Panc1 (cell line): ENCODE measurements around the gene MCM3AP. TPM values are rescaled to one million over a fixed set of nuclear protein-coding genes. Genes with fewer than 3 reads are reported as not detected.

Source experiments
- ATAC-seq: fragments of 200-7000 bp; cut with Tn5 transposase; 2 replicates; pipeline ENCODE4 v1.9.1; 2020; ENCODE audit warnings: mild to moderate bottlenecking, moderate library complexity
- BruUV-seq: library from RNA; stranded (reverse); fragments of 400-500 nt; replicated peaks from 2 replicates; lab custom pipeline; 2021; lab: Mats Ljungman, UMichigan
- CTCF ChIA-PET: fragments of 300-600 bp; sonication (Branson Sonifier 250); formaldehyde crosslinking; loops from one replicate; lab custom pipeline; 2022; ENCODE audit warnings: antibody characterized with exemption; lab: Charles Lee
- POLR2A ChIA-PET: fragments of 300-600 bp; sonication (Branson Sonifier 250); formaldehyde crosslinking; loops from one replicate; lab custom pipeline; 2022; ENCODE audit warnings: antibody characterized with exemption; lab: Charles Lee
- DNase-seq: peaks from one replicate; pipeline ENCODE4 v3.0.0-alpha.2; 2010; ENCODE audit warnings: low read depth, low spot score
- H3K27ac ChIP-seq: 2 replicates; pipeline ENCODE4 v1.5.1; 2011; ENCODE audit warnings: mild to moderate bottlenecking, low read length, inconsistent platforms
- H3K27me3 ChIP-seq: fragments of 200-500 bp; sonication (Bioruptor generic); 2 replicates; pipeline ENCODE4 v1.6.0; 2014; ENCODE audit warnings: low read length, inconsistent platforms; ENCODE audit not compliant: control insufficient read depth, insufficient read depth
- H3K36me3 ChIP-seq: fragments of 200-500 bp; sonication (Bioruptor generic); 2 replicates; pipeline ENCODE4 v1.5.1; 2014; ENCODE audit warnings: inconsistent platforms, mild to moderate bottlenecking, low read length, moderate library complexity; ENCODE audit not compliant: control insufficient read depth, insufficient read depth
- H3K4me1 ChIP-seq: 2 replicates; pipeline ENCODE4 v1.5.1; 2011; ENCODE audit warnings: inconsistent platforms, mild to moderate bottlenecking, low read length, moderate library complexity; ENCODE audit not compliant: control insufficient read depth, insufficient read depth
- H3K4me3 ChIP-seq, 2 experiments: 2 replicates each; pipeline ENCODE4 v1.5.1; 2011 to 2012; ENCODE audit warnings: low read depth in 2 of 2, low read length in 2 of 2, mild to moderate bottlenecking in 2 of 2, inconsistent platforms in 1 of 2, moderate library complexity in 1 of 2
- H3K9me3 ChIP-seq: fragments of 200-500 bp; sonication (Bioruptor generic); 2 replicates; pipeline ENCODE4 v1.5.1; 2014; ENCODE audit warnings: low read depth, mild to moderate bottlenecking, inconsistent platforms, low read length, moderate library complexity; ENCODE audit not compliant: control insufficient read depth, insufficient read depth
- POLR2AphosphoS5 ChIP-seq: IDR thresholded peaks from 2 replicates; pipeline ENCODE4 v1.6.1; 2012; ENCODE audit warnings: mild to moderate bottlenecking, low read depth, low read length, moderate library complexity
- SIN3A ChIP-seq: IDR thresholded peaks from 2 replicates; pipeline ENCODE4 v1.6.1; 2012; ENCODE audit warnings: low read depth, mild to moderate bottlenecking, low read length, moderate library complexity, borderline replicate concordance; ENCODE audit not compliant: insufficient read depth
- TCF7L2 ChIP-seq: IDR thresholded peaks from 2 replicates; pipeline ENCODE4 v1.6.1; 2011; ENCODE audit warnings: mild to moderate bottlenecking, low read depth, low read length, inconsistent platforms
- in situ Hi-C: cut with HindIII; loops from 2 replicates; pipeline ENCODE4 v1.10.0; 2016; ENCODE audit warnings: low sequenced_read_pairs, low pct_unique_long_range_greater_than_20kb
- intact Hi-C: fragments of 100-400 bp; cut with micrococcal nuclease; formaldehyde crosslinking; loops from one replicate; pipeline ENCODE4 v1.10.0; 2022; ENCODE audit not compliant: unreplicated experiment
- total RNA-seq: library from RNA; stranded (reverse); gene quantifications from one replicate; pipeline ENCODE4 v1.2.1, GENCODE V29; 2021; ENCODE audit not compliant: unreplicated experiment
- TF ChIP-seq, protein P1 (sequence below): fragments of 450-650 bp; IDR thresholded peaks from 2 replicates; pipeline ENCODE4 v1.5.1; 2017; ENCODE audit warnings: mild to moderate bottlenecking
- TF ChIP-seq, protein P2 (sequence below), 2 experiments: IDR thresholded peaks; 2 replicates each; pipeline ENCODE4 v1.6.1; 2011 to 2012; ENCODE audit warnings: low read depth in 2 of 2, control low read depth in 1 of 2, low read length in 1 of 2, mild to moderate bottlenecking in 1 of 2, moderate library complexity in 1 of 2; ENCODE audit not compliant: insufficient read depth in 1 of 2

The MCM3AP gene
- total RNA-seq, 1 experiment from 2014 or later = 95.0 TPM

DNA sequence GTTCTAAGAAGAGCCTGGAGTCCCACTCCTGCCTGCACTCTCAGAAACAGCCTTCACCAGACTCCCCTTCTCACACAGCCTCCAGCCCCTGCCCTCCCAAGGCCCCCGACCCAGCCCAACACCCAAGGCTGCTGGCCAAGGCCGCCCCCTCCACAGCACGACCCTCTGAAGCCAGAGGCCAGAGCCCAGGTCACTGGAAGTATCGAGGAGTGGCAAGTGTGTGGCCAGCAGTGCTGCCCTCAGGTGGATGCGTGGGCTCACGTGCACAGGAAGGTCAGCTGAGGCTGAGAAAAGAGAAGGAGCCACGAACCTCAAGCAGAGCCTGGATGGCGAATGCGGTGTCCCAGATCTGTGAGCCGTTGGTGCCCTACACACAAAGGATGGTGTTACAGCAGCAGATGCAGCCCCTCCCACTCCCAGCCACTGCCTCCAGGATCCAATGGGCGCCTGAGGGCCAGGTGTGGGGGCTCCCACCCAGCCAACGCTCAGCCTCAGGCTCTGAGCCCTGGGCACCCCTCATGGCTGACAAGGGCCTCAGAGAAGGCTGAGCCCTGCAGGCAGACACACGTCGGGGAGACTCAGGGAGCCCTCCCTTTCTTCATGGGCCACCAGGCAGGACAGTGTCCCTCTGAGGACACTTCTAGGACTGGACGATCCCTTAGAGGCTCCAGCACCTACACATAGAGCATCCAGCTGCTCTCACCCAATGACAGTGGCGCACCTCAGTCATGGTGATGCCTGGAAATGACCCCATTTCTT is 74.9 kb downstream of the MCM3AP start:
- TF ChIP-seq, protein P1, sequence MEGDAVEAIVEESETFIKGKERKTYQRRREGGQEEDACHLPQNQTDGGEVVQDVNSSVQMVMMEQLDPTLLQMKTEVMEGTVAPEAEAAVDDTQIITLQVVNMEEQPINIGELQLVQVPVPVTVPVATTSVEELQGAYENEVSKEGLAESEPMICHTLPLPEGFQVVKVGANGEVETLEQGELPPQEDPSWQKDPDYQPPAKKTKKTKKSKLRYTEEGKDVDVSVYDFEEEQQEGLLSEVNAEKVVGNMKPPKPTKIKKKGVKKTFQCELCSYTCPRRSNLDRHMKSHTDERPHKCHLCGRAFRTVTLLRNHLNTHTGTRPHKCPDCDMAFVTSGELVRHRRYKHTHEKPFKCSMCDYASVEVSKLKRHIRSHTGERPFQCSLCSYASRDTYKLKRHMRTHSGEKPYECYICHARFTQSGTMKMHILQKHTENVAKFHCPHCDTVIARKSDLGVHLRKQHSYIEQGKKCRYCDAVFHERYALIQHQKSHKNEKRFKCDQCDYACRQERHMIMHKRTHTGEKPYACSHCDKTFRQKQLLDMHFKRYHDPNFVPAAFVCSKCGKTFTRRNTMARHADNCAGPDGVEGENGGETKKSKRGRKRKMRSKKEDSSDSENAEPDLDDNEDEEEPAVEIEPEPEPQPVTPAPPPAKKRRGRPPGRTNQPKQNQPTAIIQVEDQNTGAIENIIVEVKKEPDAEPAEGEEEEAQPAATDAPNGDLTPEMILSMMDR = no peak; the same call in 1 of the 2 replicates
- no TSS peak for BruUV-seq

DNA sequence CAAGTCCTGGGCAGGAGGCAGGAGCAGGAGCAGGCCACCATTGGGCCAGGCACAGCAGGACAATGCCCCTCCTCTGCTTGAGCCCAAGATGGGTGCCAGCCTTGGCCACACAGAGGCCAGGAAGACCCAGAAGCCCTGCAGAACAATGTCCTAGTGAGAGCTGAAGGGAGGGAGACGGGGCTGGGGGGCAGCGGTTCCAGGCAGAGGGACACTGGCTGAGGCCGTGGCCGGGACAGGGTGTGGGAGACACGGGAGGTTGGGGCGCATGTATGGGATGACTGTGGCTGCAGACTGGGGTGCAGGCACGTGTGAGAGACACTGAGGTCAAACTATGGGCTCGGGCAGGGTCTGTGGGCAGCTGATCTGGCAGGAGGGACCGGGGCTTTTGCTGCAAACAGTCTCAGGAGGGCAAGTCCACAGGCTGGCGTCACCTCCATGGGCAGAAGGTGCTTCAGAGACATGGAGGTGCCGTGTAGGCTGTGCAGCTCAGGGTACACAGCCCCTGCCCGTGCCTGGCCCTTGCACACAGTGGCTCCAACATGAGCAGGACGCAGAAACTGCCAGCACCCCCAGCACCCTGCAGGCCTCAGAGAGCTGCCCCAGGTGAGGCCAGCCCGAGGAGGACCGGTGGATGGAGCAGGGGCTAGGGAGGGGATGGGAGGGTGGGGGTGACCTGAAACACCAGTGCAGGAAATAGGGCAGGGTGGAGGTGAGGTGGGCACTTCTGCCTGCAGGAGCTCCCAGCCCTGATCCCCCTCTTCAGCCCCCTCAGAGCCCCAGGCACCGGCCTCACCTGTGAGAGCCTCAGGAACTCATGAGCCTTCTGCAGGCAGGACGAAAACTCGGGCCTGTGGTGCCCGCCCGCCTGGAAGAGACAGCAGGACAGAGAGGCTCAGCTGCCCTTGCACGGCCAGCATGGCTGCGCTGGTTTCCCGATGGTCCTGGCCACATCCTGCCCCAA is 76.4 kb downstream of the MCM3AP start:
- no peak for ATAC-seq
- ChIA-PET CTCF (no interaction called here), POLR2A (no interaction called here)
- no peak for DNase-seq
- no peaks in the 10 kb centered on the region for H3K4me1 ChIP-seq
- H3K36me3 ChIP-seq = no peaks in the 10 kb centered on the region; the same call in 1 of the 2 replicates
- no TSS peak for BruUV-seq
- intact Hi-C loops (no loop called here), in situ Hi-C loops (no loop called here)
- H3K9me3 ChIP-seq = no peaks in the 10 kb centered on the region
- no peak overlapping the region for H3K4me3 ChIP-seq
- TF ChIP-seq, protein P2, sequence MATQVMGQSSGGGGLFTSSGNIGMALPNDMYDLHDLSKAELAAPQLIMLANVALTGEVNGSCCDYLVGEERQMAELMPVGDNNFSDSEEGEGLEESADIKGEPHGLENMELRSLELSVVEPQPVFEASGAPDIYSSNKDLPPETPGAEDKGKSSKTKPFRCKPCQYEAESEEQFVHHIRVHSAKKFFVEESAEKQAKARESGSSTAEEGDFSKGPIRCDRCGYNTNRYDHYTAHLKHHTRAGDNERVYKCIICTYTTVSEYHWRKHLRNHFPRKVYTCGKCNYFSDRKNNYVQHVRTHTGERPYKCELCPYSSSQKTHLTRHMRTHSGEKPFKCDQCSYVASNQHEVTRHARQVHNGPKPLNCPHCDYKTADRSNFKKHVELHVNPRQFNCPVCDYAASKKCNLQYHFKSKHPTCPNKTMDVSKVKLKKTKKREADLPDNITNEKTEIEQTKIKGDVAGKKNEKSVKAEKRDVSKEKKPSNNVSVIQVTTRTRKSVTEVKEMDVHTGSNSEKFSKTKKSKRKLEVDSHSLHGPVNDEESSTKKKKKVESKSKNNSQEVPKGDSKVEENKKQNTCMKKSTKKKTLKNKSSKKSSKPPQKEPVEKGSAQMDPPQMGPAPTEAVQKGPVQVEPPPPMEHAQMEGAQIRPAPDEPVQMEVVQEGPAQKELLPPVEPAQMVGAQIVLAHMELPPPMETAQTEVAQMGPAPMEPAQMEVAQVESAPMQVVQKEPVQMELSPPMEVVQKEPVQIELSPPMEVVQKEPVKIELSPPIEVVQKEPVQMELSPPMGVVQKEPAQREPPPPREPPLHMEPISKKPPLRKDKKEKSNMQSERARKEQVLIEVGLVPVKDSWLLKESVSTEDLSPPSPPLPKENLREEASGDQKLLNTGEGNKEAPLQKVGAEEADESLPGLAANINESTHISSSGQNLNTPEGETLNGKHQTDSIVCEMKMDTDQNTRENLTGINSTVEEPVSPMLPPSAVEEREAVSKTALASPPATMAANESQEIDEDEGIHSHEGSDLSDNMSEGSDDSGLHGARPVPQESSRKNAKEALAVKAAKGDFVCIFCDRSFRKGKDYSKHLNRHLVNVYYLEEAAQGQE (IDR thresholded peaks at IDR 0.05; ENCODE audit: insufficient read depth in 1 of 2, low read depth in 2 of 2, low read length in 1 of 2) = no peak
- TF ChIP-seq SIN3A = no peak
- TF ChIP-seq POLR2AphosphoS5 = no peak
- TF ChIP-seq, protein P1 = no peak
- no peak for TF ChIP-seq TCF7L2
- H3K27me3 ChIP-seq = no peaks in the 10 kb centered on the region
- H3K27ac ChIP-seq = no peak overlapping the region

More for the DNA sequence above, 74.9 kb downstream of the MCM3AP start:
- Histone ChIP-seq H3K27me3 (no peaks in the 10 kb centered on the region), H3K9me3 (no peaks in the 10 kb centered on the region), H3K36me3 (no peaks in the 10 kb centered on the region), H3K27ac (no peak overlapping the region), H3K4me3 (no peak overlapping the region), H3K4me1 (no peaks in the 10 kb centered on the region)
- POLR2A ChIA-PET = interaction anchor here (0.7 kb wide), 1 partner anchor 73 kb away, joined by 23 read pairs; no protein-coding TSS in a partner anchor
- CTCF ChIA-PET = interaction anchor here (0.6 kb wide), 1 partner anchor 310 kb away, joined by 4 read pairs; no protein-coding TSS in a partner anchor
- no peak for DNase-seq
- intact Hi-C loops = no loop called here
- ATAC-seq = no peak
- in situ Hi-C loops = no loop called here
